GM18861 (cell line): ENCODE measurements around the gene CTXND2.
"Not testable (repeated sequence)": the region's sequence is repeated elsewhere in the genome, so short reads cannot be mapped to it uniquely, and the experiment has no call there.

Source experiments
- ATAC-seq: cut with Tn5 transposase; IDR thresholded peaks from one replicate; pipeline ENCODE4 v1.9.1; 2021; ENCODE audit not compliant: unreplicated experiment

CTXND2 gene

GRCh38 chr1:150887018-150887417 is at the start of gene CTXND2:
TSS of gene CTXND2 (plus strand) at chr1:150887136. CDS start at chr1:150912315, 25,179 bp downstream.
- ATAC-seq: no peak

GRCh38 chr1:150840850-150841249 is 46.1 kb upstream of the CTXND2 start:
- not testable (repeated sequence) for ATAC-seq

- no peak for ATAC-seq
Observed at GRCh38 chr1:150841626-150842025, 45.3 kb upstream of the CTXND2 start.

- no peak for ATAC-seq
Observed at GRCh38 chr1:150842343-150842742, 44.6 kb upstream of the CTXND2 start.

- ATAC-seq: no peak
Observed at GRCh38 chr1:150842964-150843363, 44.0 kb upstream of the CTXND2 start.

GRCh38 chr1:150843474-150843873 is 43.5 kb upstream of the CTXND2 start:
- ATAC-seq: no peak

- no peak for ATAC-seq
Observed at GRCh38 chr1:150846473-150847146, 40.3 kb upstream of the CTXND2 start.

- ATAC-seq: not testable (repeated sequence)
Observed at GRCh38 chr1:150850801-150851362, 36.1 kb upstream of the CTXND2 start.

- ATAC-seq: not testable (repeated sequence)
Observed at GRCh38 chr1:150852734-150853133, 34.2 kb upstream of the CTXND2 start.

- ATAC-seq: no peak
Observed at GRCh38 chr1:150863724-150864123, 23.2 kb upstream of the CTXND2 start.

GRCh38 chr1:150864200-150864599 is 22.7 kb upstream of the CTXND2 start:
- not testable (repeated sequence) for ATAC-seq

- no peak for ATAC-seq
Observed at GRCh38 chr1:150869683-150870082, 17.3 kb upstream of the CTXND2 start.

- no peak for ATAC-seq
Observed at GRCh38 chr1:150872572-150872971, 14.4 kb upstream of the CTXND2 start.

GRCh38 chr1:150873521-150873920 is 13.4 kb upstream of the CTXND2 start:
- no peak for ATAC-seq

GRCh38 chr1:150874455-150875196 is 12.3 kb upstream of the CTXND2 start:
- no peak for ATAC-seq

- ATAC-seq: no peak
Observed at GRCh38 chr1:150875197-150876118, 11.5 kb upstream of the CTXND2 start.

- ATAC-seq: peak; percentile 5
Observed at GRCh38 chr1:150876119-150876454, 10.8 kb upstream of the CTXND2 start.

- not testable (repeated sequence) for ATAC-seq
Observed at GRCh38 chr1:150878931-150879330, 8.0 kb upstream of the CTXND2 start.

- no peak for ATAC-seq
Observed at GRCh38 chr1:150881331-150882070, 5.4 kb upstream of the CTXND2 start.

GRCh38 chr1:150883121-150883520 is 3.8 kb upstream of the CTXND2 start:
- not testable (repeated sequence) for ATAC-seq
